GM18517 (cell line): Measurements from ENCODE around the gene TAAR1.

Experiments used
- ATAC-seq: cut with Tn5 transposase; IDR thresholded peaks from one replicate; pipeline ENCODE4 v1.9.1; 2021; ENCODE audit warnings: mild to moderate bottlenecking, moderate library complexity; ENCODE audit not compliant: unreplicated experiment

TAAR1 gene

DNA sequence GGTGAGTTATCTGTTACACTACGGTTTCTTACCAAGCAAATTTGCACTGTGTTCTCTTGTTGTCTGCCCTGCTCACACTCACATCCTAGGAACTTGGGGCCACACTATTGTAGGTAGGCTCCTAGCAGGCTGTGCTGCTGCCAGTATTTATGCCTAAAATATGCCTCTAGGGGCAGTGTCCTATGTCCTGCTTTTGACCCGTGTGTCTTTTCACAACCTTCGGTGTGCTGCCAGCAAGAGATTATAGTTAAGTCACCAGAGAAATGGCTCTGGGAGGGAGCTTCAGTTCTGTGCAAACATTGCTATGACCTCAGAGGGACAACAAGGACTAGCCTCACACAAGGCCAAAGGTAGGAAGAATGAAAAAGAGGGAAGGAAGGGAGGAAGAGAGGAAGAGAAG lies 60.5 kb downstream of the TAAR1 start:
- ATAC-seq, result peak; percentile 65

- no peak for ATAC-seq
These were observed 62.8 kb downstream of the TAAR1 start for GRCh38 chr6:132596201-132596600.
